Omental fat pad (tissue), 4 donors: ENCODE results near the gene KLHL15. TPM values are rescaled to one million over a fixed set of nuclear protein-coding genes. Genes with fewer than 3 reads are reported as not detected.

Source experiments
- ATAC-seq: fragments of 150-250 bp; one replicate; pipeline ENCODE4 v1.9.1; 2016; ENCODE audit warnings: mild to moderate bottlenecking, moderate library complexity; ENCODE audit not compliant: low FRiP score
- DNase-seq: peaks from one replicate; pipeline ENCODE4 v3.0.0-alpha.2; 2019; ENCODE audit warnings: low spot score
- total RNA-seq, 4 donors: library from RNA; depleted of rRNA; stranded (reverse); fragments of >200 nt; gene quantifications; one replicate each; pipeline ENCODE4 v1.1.0, GENCODE V29; 2016
- TF ChIP-seq, protein P1 (sequence below), 3 donors: fragments of 450-650 bp; IDR thresholded peaks; one replicate each; pipeline ENCODE4 v1.5.1; 2016 to 2017; ENCODE audit warnings: antibody characterized with exemption in 3 of 3, mild to moderate bottlenecking in 3 of 3, moderate library complexity in 2 of 3

Gene KLHL15
- total RNA-seq, 4 donors from 2014 or later: 7.7 to 56.9 (median 16.0) TPM

DNA sequence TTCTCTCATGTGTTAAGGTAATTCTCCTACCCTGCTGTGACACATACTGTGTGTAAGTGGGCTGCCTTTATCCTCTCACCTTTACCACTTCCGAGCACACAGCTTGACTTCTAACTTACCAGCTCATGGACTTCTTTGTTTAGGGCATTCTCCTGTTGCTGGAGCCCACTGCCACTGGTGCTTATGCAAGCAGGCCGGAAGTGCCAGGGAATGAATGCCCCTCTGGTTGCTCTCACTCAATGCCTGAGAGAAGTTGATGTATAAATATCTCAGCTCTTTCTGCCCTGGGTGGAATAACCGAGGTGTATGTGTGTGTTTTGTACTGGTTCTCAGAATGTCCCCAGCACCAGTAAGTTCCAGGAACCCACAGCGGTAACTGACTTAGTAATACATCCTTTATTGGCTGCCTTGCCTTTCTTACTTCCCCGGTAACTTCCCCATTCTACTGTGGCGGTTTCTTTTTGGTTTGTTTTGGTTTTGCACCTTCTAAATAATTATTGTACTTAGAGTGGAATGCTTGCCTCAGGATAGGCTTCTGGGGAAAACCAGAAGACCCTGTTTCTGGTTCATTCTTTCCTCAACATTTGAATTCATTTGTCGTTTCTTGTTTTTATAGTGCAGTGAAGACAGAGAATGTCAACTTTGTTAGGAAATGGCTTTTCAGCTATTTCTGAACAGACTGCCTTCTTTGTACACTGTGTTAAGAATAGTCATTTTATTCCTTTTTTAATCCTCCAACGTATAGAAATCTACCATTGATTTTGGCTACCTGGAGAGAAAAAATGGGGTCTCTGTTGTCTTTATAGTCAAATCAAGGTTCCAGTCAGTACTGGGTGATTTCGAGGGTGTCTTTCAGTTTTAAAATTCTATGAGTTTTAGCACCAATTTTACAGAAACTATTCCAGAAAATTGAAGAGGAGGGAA is 73.7 kb downstream of the KLHL15 start:
- no peak for ATAC-seq
- TF ChIP-seq, protein P1, sequence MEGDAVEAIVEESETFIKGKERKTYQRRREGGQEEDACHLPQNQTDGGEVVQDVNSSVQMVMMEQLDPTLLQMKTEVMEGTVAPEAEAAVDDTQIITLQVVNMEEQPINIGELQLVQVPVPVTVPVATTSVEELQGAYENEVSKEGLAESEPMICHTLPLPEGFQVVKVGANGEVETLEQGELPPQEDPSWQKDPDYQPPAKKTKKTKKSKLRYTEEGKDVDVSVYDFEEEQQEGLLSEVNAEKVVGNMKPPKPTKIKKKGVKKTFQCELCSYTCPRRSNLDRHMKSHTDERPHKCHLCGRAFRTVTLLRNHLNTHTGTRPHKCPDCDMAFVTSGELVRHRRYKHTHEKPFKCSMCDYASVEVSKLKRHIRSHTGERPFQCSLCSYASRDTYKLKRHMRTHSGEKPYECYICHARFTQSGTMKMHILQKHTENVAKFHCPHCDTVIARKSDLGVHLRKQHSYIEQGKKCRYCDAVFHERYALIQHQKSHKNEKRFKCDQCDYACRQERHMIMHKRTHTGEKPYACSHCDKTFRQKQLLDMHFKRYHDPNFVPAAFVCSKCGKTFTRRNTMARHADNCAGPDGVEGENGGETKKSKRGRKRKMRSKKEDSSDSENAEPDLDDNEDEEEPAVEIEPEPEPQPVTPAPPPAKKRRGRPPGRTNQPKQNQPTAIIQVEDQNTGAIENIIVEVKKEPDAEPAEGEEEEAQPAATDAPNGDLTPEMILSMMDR (IDR thresholded peaks at IDR 0.05): no peak

DNA sequence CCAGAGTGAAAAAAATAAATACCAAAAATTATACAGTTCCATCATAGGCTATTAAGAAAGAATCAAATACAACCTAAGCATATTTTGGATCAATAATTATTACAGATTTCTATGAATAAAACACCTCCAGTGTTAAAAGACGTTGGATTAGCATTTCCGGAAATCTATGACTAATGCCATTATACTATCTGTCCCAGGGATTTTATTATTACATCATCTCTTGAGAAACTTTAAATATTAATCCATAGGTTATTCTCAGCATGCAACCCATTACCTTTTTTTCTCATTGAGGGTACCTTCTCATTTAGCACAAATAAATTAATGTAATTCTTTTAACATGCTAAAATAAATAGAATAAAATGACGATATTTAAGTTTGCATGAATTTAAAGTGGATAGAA is 74.6 kb downstream of the KLHL15 start:
- TF ChIP-seq, protein P1 (IDR thresholded peaks at IDR 0.05): no peak
- DNase-seq: no peak
- no peak for ATAC-seq

More for the DNA sequence above, 73.7 kb downstream of the KLHL15 start:
- DNase-seq: no peak

DNA sequence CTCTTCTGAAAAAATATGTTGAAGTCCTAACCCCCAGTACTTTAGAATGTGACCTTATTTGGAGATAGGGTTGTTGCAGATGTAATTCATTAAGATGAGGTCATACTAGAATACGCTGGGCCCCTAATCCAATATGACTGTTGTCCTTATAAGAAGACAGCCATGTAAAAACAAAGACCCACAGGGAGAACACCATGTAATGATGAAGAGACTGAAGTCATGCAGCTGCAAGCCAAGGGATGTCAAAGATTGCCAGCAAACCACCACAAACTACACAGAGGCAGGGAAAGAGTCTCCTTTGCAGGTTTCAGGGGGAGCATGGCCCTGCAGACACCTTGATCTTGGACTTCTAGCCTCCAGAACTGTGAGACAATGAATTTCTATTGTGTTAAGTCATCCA is 81.8 kb downstream of the KLHL15 start:
- TF ChIP-seq, protein P1 (IDR thresholded peaks at IDR 0.05): no peak
- ATAC-seq: no peak
- no peak for DNase-seq

DNA sequence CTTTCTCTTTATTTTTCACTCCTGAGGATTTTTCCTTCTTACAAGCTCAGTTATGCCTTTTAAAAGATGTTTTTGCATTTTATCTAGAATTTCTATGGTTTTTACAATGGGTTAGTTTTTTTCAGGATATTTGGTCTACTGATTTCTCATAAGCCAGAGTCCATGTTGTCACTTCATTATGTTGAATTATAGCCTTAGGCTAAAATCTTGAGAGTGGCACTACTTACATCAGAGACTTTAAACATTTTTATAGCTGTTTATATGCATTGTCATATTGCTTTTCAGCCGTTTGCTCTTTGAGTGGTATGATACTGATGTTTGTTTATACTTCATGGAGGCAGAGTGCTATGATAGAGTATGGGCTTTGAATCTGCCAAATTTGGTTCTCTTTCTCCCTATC is 82.8 kb downstream of the KLHL15 start:
- TF ChIP-seq, protein P1 (IDR thresholded peaks at IDR 0.05): no peak
- no peak for DNase-seq
- no peak for ATAC-seq

DNA sequence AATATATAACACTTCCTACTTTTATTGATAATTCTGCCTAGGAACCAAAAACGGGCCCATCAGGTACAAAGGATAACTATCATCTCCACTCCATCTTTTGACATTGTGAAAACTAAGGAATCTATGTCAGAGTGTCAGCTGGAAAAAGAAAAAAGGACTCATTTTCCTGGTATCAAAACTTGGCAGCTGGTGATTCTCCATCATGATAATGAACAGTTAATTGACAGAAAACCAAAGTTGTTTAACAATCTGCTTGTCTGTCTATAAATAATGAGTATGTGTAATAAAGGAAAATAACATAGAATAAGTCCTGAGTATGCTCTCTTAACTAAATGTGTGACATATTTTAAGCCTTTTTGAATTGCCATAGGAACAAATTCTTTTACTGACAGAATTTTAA is 87.8 kb downstream of the KLHL15 start:
- DNase-seq (no peak), ATAC-seq (no peak)
- TF ChIP-seq, protein P1 (IDR thresholded peaks at IDR 0.05): no peak

DNA sequence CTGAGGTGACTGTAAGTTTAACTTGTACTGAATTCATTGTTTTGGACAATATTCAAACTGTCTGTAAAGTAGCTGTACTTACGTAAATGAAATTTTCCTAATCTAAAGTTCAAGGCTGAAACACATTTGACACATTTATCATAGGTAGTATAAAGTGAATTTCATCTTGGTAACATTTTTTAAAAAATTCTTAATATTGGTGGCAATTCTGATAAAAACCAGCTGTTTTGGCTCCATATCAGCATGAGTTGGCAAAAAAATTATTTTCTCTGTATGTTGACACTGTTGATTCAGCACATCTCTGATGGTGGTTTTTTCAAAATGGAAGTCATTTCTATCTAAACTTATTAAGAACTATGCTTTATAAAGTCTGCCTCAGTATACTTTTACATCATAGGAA is 88.3 kb downstream of the KLHL15 start:
- no peak for ATAC-seq
- TF ChIP-seq, protein P1 (IDR thresholded peaks at IDR 0.05): no peak
- no peak for DNase-seq

DNA sequence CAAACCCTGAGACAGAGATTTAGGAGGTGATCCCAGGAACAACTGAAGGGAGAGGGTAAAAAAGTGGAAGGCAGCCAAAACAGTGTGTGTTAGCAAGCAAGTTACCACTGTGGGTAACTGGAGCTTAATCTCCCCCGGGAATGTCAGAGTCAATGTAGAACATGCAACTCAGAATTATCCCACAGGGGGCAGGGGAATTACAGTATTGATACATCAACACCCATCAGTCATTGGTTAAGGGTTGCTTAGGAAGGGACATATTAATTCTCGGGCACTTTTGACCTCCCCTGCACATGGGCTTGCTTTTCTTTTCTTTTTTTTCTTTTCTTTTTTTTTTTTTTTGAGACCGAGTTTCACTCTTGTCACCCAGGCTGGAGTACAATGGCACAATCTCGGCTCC is 89.9 kb downstream of the KLHL15 start:
- DNase-seq (no peak), ATAC-seq (no peak)
- TF ChIP-seq, protein P1 (IDR thresholded peaks at IDR 0.05): no peak
